KG1 (cell line): Measurements from ENCODE around the gene ARHGAP35.

ENCODE experiments used
- DNase-seq: peaks from one replicate; lab custom pipeline; 2025; lab: John Stamatoyannopoulos, UW

ARHGAP35 gene

GRCh38 chr19:46904114-46905060 is 43.6 kb downstream of the ARHGAP35 start:
- DNase-seq, result no peak

GRCh38 chr19:46906221-46906620 is 45.4 kb downstream of the ARHGAP35 start:
- no peak for DNase-seq

- no peak for DNase-seq
These were observed 47.1 kb downstream of the ARHGAP35 start for GRCh38 chr19:46907880-46908279.

GRCh38 chr19:46909356-46909755 is 48.6 kb downstream of the ARHGAP35 start:
- no peak for DNase-seq
